ENCODE results near the gene HAX1.
"Not testable (repeated sequence)": the region's sequence is repeated elsewhere in the genome, so short reads cannot be mapped to it uniquely, and the experiment has no call there.

Gene HAX1

GRCh38 chr1:154272217-154272998, at the start of gene HAX1:
HAX1 (plus strand) TSS chr1:154272629; CDS start chr1:154272724, 95 bp downstream.
- Histone ChIP-seq H3K27me3 (ENCODE audit: insufficient read depth, low read length) (no peaks in the 10 kb centered on the region), H3K27ac (ENCODE audit: low read depth, low read length) (peak within 1 kb of the TSS; percentile 66), H3K36me3 (ENCODE audit: insufficient read depth, low read length) (peaks cover 4% of the 10 kb centered on the region; the same call in 1 of the 2 replicates), H3K79me2 (ENCODE audit: control insufficient read depth, insufficient read depth, low read length, unreplicated experiment) (peaks cover 12% of the 10 kb centered on the region), H3K4me3 (ENCODE audit: low read depth, low read length) (peak within 1 kb of the TSS; percentile 80), H2AFZ (ENCODE audit: low read length, unreplicated experiment) (peak within 1 kb of the TSS; percentile 66), H3K4me1 (ENCODE audit: control insufficient read depth, insufficient read depth, low read length, unreplicated experiment) (peaks cover 9% of the 10 kb centered on the region)

GRCh38 chr1:154222918-154223317, 49.5 kb upstream of the HAX1 start:
- Histone ChIP-seq H3K79me2 (ENCODE audit: control insufficient read depth, insufficient read depth, low read length, unreplicated experiment) (peaks cover 97% of the 10 kb centered on the region), H2AFZ (ENCODE audit: low read length, unreplicated experiment) (no peak overlapping the region), H3K4me1 (ENCODE audit: control insufficient read depth, insufficient read depth, low read length, unreplicated experiment) (peaks cover 45% of the 10 kb centered on the region), H3K4me3 (ENCODE audit: low read depth, low read length) (peak overlapping the region; percentile 100), H3K27me3 (ENCODE audit: insufficient read depth, low read length) (no peaks in the 10 kb centered on the region), H3K27ac (ENCODE audit: low read depth, low read length) (0 out of 2 replicates have a peak overlapping the region, but pooled peaks have one; percentile 5), H3K36me3 (ENCODE audit: insufficient read depth, low read length) (peaks cover 41% of the 10 kb centered on the region)

- Histone ChIP-seq H3K4me3 (ENCODE audit: low read depth, low read length) (peak overlapping the region; percentile 100), H3K36me3 (ENCODE audit: insufficient read depth, low read length) (peaks cover 38% of the 10 kb centered on the region), H3K27ac (ENCODE audit: low read depth, low read length) (no peak overlapping the region)
These were observed 48.8 kb upstream of the HAX1 start for GRCh38 chr1:154223621-154224020.

GRCh38 chr1:154225370-154225769, 47.1 kb upstream of the HAX1 start:
- Histone ChIP-seq H3K79me2 (ENCODE audit: control insufficient read depth, insufficient read depth, low read length, unreplicated experiment) (peaks cover 85% of the 10 kb centered on the region), H2AFZ (ENCODE audit: low read length, unreplicated experiment) (no peak overlapping the region), H3K36me3 (ENCODE audit: insufficient read depth, low read length) (peaks cover 48% of the 10 kb centered on the region), H3K4me3 (ENCODE audit: low read depth, low read length) (no peak overlapping the region), H3K27me3 (ENCODE audit: insufficient read depth, low read length) (no peaks in the 10 kb centered on the region), H3K4me1 (ENCODE audit: control insufficient read depth, insufficient read depth, low read length, unreplicated experiment) (peaks cover 31% of the 10 kb centered on the region), H3K27ac (ENCODE audit: low read depth, low read length) (no peak overlapping the region)

More at GRCh38 chr1:154223621-154224020, 48.8 kb upstream of the HAX1 start:
- H3K4me1 ChIP-seq (ENCODE audit: control insufficient read depth, insufficient read depth, low read length, unreplicated experiment) = peaks cover 38% of the 10 kb centered on the region
- H3K27me3 ChIP-seq (ENCODE audit: insufficient read depth, low read length) = no peaks in the 10 kb centered on the region
- no peak overlapping the region for H2AFZ ChIP-seq (ENCODE audit: low read length, unreplicated experiment)
- H3K79me2 ChIP-seq (ENCODE audit: control insufficient read depth, insufficient read depth, low read length, unreplicated experiment) = peaks cover 94% of the 10 kb centered on the region

GRCh38 chr1:154231112-154231511, 41.3 kb upstream of the HAX1 start:
- H3K4me1 ChIP-seq (ENCODE audit: control insufficient read depth, insufficient read depth, low read length, unreplicated experiment); H2AFZ ChIP-seq (ENCODE audit: low read length, unreplicated experiment); H3K27ac ChIP-seq (ENCODE audit: low read depth, low read length); H3K4me3 ChIP-seq (ENCODE audit: low read depth, low read length); H3K27me3 ChIP-seq (ENCODE audit: insufficient read depth, low read length): not testable (repeated sequence)
- peaks cover 57% of the 10 kb centered on the region for H3K79me2 ChIP-seq (ENCODE audit: control insufficient read depth, insufficient read depth, low read length, unreplicated experiment)
- peaks cover 54% of the 10 kb centered on the region for H3K36me3 ChIP-seq (ENCODE audit: insufficient read depth, low read length)

GRCh38 chr1:154233127-154233526, 39.3 kb upstream of the HAX1 start:
- H2AFZ ChIP-seq (ENCODE audit: low read length, unreplicated experiment); H3K27me3 ChIP-seq (ENCODE audit: insufficient read depth, low read length); H3K4me3 ChIP-seq (ENCODE audit: low read depth, low read length); H3K4me1 ChIP-seq (ENCODE audit: control insufficient read depth, insufficient read depth, low read length, unreplicated experiment); H3K27ac ChIP-seq (ENCODE audit: low read depth, low read length): not testable (repeated sequence)
- H3K36me3 ChIP-seq (ENCODE audit: insufficient read depth, low read length) = peaks cover 65% of the 10 kb centered on the region
- peaks cover 53% of the 10 kb centered on the region for H3K79me2 ChIP-seq (ENCODE audit: control insufficient read depth, insufficient read depth, low read length, unreplicated experiment)

GRCh38 chr1:154236855-154237254, 35.6 kb upstream of the HAX1 start:
- Histone ChIP-seq H3K27me3 (ENCODE audit: insufficient read depth, low read length) (no peaks in the 10 kb centered on the region), H3K4me1 (ENCODE audit: control insufficient read depth, insufficient read depth, low read length, unreplicated experiment) (peaks cover 1% of the 10 kb centered on the region), H3K79me2 (ENCODE audit: control insufficient read depth, insufficient read depth, low read length, unreplicated experiment) (peaks cover 58% of the 10 kb centered on the region), H3K4me3 (ENCODE audit: low read depth, low read length) (no peak overlapping the region), H3K27ac (ENCODE audit: low read depth, low read length) (no peak overlapping the region), H3K36me3 (ENCODE audit: insufficient read depth, low read length) (peaks cover 45% of the 10 kb centered on the region), H2AFZ (ENCODE audit: low read length, unreplicated experiment) (no peak overlapping the region)

GRCh38 chr1:154237435-154237834, 35.0 kb upstream of the HAX1 start:
- Histone ChIP-seq H3K36me3 (ENCODE audit: insufficient read depth, low read length) (peaks cover 50% of the 10 kb centered on the region), H3K4me1 (ENCODE audit: control insufficient read depth, insufficient read depth, low read length, unreplicated experiment) (peaks cover 4% of the 10 kb centered on the region), H3K79me2 (ENCODE audit: control insufficient read depth, insufficient read depth, low read length, unreplicated experiment) (peaks cover 58% of the 10 kb centered on the region), H3K27me3 (ENCODE audit: insufficient read depth, low read length) (no peaks in the 10 kb centered on the region), H2AFZ (ENCODE audit: low read length, unreplicated experiment) (no peak overlapping the region), H3K4me3 (ENCODE audit: low read depth, low read length) (no peak overlapping the region), H3K27ac (ENCODE audit: low read depth, low read length) (no peak overlapping the region)

- H3K4me1 ChIP-seq (ENCODE audit: control insufficient read depth, insufficient read depth, low read length, unreplicated experiment) = peaks cover 4% of the 10 kb centered on the region
- no peak overlapping the region for H3K27ac ChIP-seq (ENCODE audit: low read depth, low read length)
- peaks cover 58% of the 10 kb centered on the region for H3K79me2 ChIP-seq (ENCODE audit: control insufficient read depth, insufficient read depth, low read length, unreplicated experiment)
- no peaks in the 10 kb centered on the region for H3K27me3 ChIP-seq (ENCODE audit: insufficient read depth, low read length)
- peaks cover 54% of the 10 kb centered on the region for H3K36me3 ChIP-seq (ENCODE audit: insufficient read depth, low read length)
- no peak overlapping the region for H3K4me3 ChIP-seq (ENCODE audit: low read depth, low read length)
- H2AFZ ChIP-seq (ENCODE audit: low read length, unreplicated experiment) = no peak overlapping the region
These were observed 34.4 kb upstream of the HAX1 start for GRCh38 chr1:154237880-154238506.

- Histone ChIP-seq H3K27ac (ENCODE audit: low read depth, low read length) (no peak overlapping the region), H3K27me3 (ENCODE audit: insufficient read depth, low read length) (no peaks in the 10 kb centered on the region), H3K4me1 (ENCODE audit: control insufficient read depth, insufficient read depth, low read length, unreplicated experiment) (peaks cover 4% of the 10 kb centered on the region), H3K36me3 (ENCODE audit: insufficient read depth, low read length) (peaks cover 63% of the 10 kb centered on the region), H3K4me3 (ENCODE audit: low read depth, low read length) (no peak overlapping the region), H2AFZ (ENCODE audit: low read length, unreplicated experiment) (no peak overlapping the region), H3K79me2 (ENCODE audit: control insufficient read depth, insufficient read depth, low read length, unreplicated experiment) (peaks cover 60% of the 10 kb centered on the region)
These were observed 32.9 kb upstream of the HAX1 start for GRCh38 chr1:154239491-154239890.
